Measurements from ENCODE around the gene L1TD1.
"Not testable (repeated sequence)": the region's sequence is repeated elsewhere in the genome, so short reads cannot be mapped to it uniquely, and the experiment has no call there.

L1TD1 gene

GRCh38 chr1:62184336-62184735 is 10.3 kb upstream of the L1TD1 start:
- TF ChIP-seq GATA1 (IDR thresholded peaks at IDR 0.05; ENCODE audit: low read depth, low read length) (no peak), POLR2A (IDR thresholded peaks at IDR 0.05; ENCODE audit: low read length) (no peak)
- no peak for DNase-seq

GRCh38 chr1:62185233-62185632 is 9.4 kb upstream of the L1TD1 start:
- DNase-seq: not testable (repeated sequence)

- DNase-seq: no peak
- TF ChIP-seq POLR2A (IDR thresholded peaks at IDR 0.05; ENCODE audit: low read length) (no peak), GATA1 (IDR thresholded peaks at IDR 0.05; ENCODE audit: low read depth, low read length) (no peak)
These were observed 9.0 kb upstream of the L1TD1 start for GRCh38 chr1:62185677-62186076.

DNA sequence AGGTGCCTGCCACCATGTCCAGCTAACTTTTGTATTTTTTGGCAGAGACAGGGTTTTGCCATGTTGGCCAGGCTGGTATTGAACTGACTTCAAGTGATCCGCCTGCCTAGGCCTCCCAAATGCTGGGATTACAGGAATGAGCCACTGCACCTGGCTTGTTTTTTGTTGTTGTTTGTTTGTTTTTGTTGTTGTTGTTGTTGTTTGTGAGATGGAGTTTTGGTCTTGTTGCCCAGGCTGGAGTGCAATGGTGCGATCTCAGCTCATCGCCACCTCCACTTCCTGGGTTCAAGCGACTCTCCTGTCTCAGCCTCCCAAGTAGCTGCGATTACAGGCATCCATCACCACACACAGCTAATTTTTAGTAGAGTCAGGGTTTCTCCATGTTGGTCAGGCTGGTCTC is 7.1 kb upstream of the L1TD1 start:
- no peak for DNase-seq
- no peak for TF ChIP-seq GATA1 (IDR thresholded peaks at IDR 0.05; ENCODE audit: low read depth, low read length)
- TF ChIP-seq POLR2A (IDR thresholded peaks at IDR 0.05; ENCODE audit: low read length): no peak

DNA sequence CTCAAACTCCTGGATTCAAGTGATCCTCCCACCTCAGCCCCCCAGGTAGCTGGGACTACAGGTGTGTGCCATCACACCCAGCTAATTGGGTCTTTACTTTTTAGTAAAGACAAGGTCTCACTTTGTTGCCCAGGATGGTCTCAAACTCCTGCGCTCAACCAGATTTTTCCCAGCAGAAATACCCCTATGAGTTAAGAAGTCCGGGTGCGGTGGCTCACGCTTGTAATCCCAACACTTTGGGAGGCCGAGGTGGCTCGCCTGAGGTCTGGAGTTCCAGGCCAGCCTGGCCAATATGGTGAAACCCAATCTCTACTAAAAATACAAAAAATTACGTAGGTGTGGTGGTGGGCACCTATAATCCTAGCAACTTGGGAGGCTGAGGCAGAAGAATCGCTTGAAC is 6.5 kb upstream of the L1TD1 start:
- TF ChIP-seq POLR2A (IDR thresholded peaks at IDR 0.05; ENCODE audit: low read length): no peak
- TF ChIP-seq GATA1 (IDR thresholded peaks at IDR 0.05; ENCODE audit: low read depth, low read length): no peak

GRCh38 chr1:62196086-62196690 is 1.5 kb downstream of the L1TD1 start:
- no peak for TF ChIP-seq GATA1 (IDR thresholded peaks at IDR 0.05; ENCODE audit: low read depth, low read length)
- TF ChIP-seq POLR2A (IDR thresholded peaks at IDR 0.05; ENCODE audit: low read length): no peak

More for the DNA sequence above, 6.5 kb upstream of the L1TD1 start:
- no peak for DNase-seq

GRCh38 chr1:62198069-62198780 is 3.6 kb downstream of the L1TD1 start:
- TF ChIP-seq POLR2A (IDR thresholded peaks at IDR 0.05; ENCODE audit: low read length) (no peak), GATA1 (IDR thresholded peaks at IDR 0.05; ENCODE audit: low read depth, low read length) (no peak)
- DNase-seq: no peak

More at GRCh38 chr1:62196086-62196690, 1.5 kb downstream of the L1TD1 start:
- DNase-seq: no peak

DNA sequence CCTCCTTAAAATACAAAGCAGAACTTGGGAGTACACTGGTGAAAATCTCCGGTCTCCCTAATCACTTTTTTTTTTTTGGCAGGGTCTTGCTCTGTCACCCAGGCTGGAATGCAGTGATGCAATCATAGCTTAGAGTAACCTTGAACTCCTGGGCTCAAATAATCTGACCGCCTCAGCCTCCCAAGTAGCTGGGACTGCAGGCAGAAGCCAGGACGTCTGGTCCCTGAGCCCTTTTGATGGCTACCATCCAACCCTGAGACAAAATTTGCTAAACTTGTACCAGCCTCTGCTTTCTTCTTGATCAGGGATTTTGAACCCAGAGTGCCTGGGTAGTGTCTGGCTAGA is 4.1 kb downstream of the L1TD1 start:
- no peak for DNase-seq

DNA sequence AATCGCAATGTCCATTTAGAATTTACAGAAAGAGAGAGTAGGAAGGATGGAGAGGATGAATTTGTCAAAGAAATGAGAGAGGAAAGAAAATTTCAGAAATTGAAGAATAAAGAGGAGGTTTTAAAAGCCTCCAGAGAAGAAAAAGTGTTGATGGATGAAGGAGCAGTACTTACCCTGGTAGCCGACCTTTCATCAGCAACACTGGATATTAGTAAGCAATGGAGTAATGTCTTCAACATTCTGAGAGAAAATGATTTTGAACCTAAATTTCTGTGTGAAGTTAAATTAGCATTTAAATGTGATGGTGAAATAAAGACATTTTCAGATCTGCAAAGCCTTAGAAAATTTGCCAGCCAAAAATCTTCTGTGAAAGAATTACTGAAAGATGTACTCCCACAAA is 12.5 kb downstream of the L1TD1 start:
- TF ChIP-seq POLR2A (IDR thresholded peaks at IDR 0.05; ENCODE audit: low read length): no peak
- no peak for TF ChIP-seq GATA1 (IDR thresholded peaks at IDR 0.05; ENCODE audit: low read depth, low read length)
- DNase-seq: no peak

More for the DNA sequence above, 4.1 kb downstream of the L1TD1 start:
- no peak for TF ChIP-seq POLR2A (IDR thresholded peaks at IDR 0.05; ENCODE audit: low read length)
- no peak for TF ChIP-seq GATA1 (IDR thresholded peaks at IDR 0.05; ENCODE audit: low read depth, low read length)

- no peak for DNase-seq
- TF ChIP-seq POLR2A (IDR thresholded peaks at IDR 0.05; ENCODE audit: low read length): no peak
- TF ChIP-seq GATA1 (IDR thresholded peaks at IDR 0.05; ENCODE audit: low read depth, low read length): no peak
These were observed 13.4 kb downstream of the L1TD1 start for GRCh38 chr1:62208087-62208486.

DNA sequence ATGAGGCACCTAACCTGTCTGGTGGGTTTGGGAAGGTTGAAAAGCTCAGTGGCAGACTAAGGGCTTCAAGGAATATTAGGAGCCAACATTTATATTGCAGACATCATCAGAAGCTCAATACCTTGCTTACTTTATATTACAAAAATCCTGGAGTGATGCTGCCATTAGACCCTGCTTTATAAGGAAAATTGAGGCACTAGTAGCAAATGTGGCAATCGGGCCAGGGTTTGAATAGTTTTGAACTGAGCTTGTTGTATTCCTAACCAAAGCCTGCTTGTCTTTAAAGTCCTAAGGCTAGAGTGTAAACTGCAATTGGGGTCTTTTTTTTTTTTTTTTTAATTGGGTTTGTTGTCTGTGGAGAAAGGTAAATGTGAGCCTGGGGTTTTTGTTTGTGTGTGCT is 14.3 kb downstream of the L1TD1 start:
- no peak for DNase-seq
- no peak for TF ChIP-seq GATA1 (IDR thresholded peaks at IDR 0.05; ENCODE audit: low read depth, low read length)
- TF ChIP-seq POLR2A (IDR thresholded peaks at IDR 0.05; ENCODE audit: low read length): no peak

- no peak for TF ChIP-seq POLR2A (IDR thresholded peaks at IDR 0.05; ENCODE audit: low read length)
- no peak for TF ChIP-seq GATA1 (IDR thresholded peaks at IDR 0.05; ENCODE audit: low read depth, low read length)
- no peak for DNase-seq
These were observed 15.4 kb downstream of the L1TD1 start for GRCh38 chr1:62209931-62210595.

DNA sequence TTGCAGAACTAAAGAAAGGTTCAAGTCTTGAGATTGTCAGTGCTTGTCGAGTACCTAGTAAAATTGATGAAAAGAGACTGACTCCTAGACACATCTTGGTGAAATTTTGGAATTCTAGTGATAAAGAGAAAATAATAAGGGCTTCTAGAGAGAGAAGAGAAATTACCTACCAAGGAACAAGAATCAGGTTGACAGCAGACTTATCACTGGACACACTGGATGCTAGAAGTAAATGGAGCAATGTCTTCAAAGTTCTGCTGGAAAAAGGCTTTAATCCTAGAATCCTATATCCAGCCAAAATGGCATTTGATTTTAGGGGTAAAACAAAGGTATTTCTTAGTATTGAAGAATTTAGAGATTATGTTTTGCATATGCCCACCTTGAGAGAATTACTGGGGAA is 16.3 kb downstream of the L1TD1 start:
- TF ChIP-seq POLR2A (IDR thresholded peaks at IDR 0.05; ENCODE audit: low read length): no peak
- TF ChIP-seq GATA1 (IDR thresholded peaks at IDR 0.05; ENCODE audit: low read depth, low read length): no peak
- no peak for DNase-seq

GRCh38 chr1:62212411-62212810 is 17.8 kb downstream of the L1TD1 start:
- no peak for TF ChIP-seq GATA1 (IDR thresholded peaks at IDR 0.05; ENCODE audit: low read depth, low read length)
- no peak for TF ChIP-seq POLR2A (IDR thresholded peaks at IDR 0.05; ENCODE audit: low read length)
- no peak for DNase-seq

Data from erythroblast (primary cell).